Measurements from ENCODE around the gene TMEM87A.
A peak's percentile ranks its signal among the peaks of the same experiment; 100 is the strongest.

Gene TMEM87A

DNA sequence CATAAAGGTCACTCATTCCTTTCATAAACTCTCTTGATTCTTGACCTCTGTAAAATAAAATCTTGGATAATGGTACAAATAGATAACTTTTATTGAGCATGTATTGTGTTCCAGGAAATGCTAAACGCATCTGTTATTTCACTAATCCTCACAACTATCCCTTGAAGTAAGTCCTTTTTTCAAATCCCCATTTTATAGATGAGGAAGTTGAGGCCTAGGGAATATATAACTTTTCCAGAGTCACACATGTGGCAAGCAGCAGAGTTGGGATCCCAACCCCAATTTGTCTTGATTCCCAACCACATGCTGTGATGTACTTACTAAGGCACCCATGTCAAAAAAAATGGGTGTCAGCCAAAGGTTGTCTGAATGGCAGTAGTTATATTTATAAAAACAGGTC is 71.4 kb downstream of the TMEM87A start:
- no peak for DNase-seq

DNA sequence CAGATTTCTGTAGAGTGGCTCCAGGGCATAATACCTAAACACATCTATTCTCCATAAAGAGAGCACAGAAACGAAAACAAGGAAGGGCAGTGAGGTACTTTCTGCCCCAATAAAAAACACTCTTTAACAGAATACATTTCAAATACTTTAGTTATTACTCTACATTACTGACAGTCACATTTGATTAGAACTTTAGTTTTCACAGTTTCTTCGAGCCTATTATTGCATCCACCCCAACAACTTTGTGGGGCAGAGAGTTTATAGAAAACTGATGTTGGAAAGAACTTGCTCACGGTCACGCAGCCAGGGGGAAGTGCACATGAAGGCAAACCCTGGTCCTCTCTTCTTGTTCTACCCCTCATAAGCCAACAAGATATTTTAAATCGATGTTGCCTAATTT is 74.1 kb downstream of the TMEM87A start:
- DNase-seq = no peak

DNA sequence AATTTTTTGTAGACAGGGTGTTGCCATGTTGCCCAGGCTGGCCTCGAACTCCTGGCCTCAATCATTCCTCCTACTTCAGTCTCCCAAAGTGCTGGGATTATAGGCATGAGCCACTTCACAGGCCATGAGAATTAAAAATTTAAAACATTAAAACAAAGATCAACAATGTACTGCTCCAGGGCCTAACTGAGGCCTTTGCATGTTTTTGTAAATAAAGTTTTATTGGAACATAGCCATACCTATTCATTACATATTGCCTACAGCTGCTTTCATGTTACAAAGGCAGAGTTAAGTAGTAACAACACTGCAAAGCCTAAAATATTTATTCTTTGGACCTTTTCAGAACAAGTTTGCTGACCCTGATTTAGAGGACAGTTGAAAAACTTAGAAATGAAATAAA is 74.7 kb downstream of the TMEM87A start:
- no peak for DNase-seq

DNA sequence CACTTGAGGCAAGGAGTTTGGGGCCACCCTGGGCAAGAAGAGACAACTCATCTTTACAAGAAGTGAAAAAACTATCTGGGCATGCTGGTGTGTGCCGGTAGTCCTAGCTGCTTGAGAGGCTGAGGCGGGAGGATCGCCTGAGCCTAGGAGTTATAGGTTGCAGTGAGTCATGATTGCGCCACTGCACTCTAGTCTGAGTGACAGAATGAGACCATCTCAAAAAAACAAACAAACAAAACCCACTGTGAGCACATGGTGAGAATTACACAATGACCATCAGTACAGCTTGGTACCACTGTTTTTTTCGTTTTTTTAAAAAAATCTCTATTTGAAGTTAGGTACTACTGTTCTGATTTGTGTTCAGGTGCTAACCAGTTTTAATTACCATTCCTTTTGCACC is 78.7 kb downstream of the TMEM87A start:
- peak; percentile 16 for DNase-seq

- DNase-seq = no peak
These were observed 79.8 kb downstream of the TMEM87A start for GRCh38 chr15:42193383-42193782.

DNA sequence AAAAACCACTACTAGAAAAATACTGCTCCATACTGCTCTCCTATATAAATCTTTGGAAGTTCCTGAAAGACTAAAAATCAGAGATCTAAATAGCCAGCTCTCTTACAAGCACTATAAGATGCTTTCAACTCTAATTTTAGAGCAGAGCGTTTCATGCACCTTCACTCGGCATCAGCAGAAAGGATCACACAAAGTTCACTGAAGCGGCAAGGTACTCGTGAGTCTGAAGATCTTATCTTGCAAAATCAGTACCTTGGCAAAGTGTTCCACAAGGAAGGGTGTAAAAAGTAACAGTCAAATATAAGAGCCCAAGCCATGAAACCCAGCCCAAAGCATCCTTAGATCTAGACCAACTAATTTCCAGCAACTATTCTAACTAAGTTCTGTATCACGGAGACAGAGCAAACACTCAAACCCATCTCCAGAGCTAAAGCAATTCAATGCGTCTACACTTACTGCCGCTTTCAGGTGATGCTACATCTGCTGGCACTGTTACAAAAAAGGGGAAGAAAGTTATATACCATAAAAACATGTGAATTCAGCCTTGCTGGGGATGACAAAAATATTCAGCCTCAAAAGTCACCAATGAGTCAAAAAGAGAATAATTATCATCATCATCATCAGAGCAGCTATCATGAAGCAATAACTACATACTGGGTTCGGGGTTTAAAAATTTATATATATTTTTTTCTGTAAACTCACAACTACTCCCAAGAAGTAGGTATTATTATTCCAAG is 81.5 kb downstream of the TMEM87A start:
- no peak for DNase-seq

DNA sequence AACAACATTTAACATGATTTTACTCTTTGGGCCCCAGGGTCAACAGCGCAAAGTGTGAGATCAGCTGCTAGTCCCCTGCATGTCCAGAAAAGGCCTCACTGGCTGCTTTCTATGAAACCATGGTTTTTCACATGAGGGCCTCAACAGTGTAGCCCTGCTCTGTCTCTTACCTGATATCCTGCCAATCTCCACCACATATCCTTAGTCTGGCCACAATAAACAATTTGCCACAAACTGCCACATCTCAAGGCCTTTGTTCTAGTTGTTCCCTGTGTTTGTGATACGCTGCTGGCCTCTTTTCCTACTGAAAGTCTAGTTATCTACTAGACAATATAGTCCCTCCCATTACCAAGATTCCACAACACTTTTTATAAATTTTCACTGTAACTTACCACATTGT is 82.9 kb downstream of the TMEM87A start:
- DNase-seq = no peak

GRCh38 chr15:42185801-42186200 is 87.4 kb downstream of the TMEM87A start:
- no peak for DNase-seq

GRCh38 chr15:42184736-42185135 is 88.5 kb downstream of the TMEM87A start:
- no peak for DNase-seq

GRCh38 chr15:42184296-42184695 is 88.9 kb downstream of the TMEM87A start:
- DNase-seq = no peak

DNA sequence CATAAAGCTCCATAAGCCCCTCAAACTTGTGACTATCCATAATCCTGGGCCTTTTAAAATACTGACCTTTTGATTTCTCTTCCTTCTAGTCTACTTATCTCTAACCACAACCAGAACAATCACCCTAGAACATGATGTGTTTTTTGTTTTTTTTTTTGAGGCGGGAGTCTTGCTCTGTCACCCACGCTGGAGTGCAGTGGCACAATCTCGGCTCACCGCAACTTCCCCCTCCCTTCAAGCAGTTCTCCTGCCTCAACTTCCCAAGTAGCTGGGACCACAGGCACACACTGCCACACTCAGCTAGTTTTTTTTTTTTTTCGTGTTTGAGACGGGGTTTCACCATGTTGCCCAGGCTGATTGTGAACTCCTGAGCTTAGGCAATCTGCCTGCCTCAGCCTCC is 90.3 kb downstream of the TMEM87A start:
- DNase-seq = no peak

DNA sequence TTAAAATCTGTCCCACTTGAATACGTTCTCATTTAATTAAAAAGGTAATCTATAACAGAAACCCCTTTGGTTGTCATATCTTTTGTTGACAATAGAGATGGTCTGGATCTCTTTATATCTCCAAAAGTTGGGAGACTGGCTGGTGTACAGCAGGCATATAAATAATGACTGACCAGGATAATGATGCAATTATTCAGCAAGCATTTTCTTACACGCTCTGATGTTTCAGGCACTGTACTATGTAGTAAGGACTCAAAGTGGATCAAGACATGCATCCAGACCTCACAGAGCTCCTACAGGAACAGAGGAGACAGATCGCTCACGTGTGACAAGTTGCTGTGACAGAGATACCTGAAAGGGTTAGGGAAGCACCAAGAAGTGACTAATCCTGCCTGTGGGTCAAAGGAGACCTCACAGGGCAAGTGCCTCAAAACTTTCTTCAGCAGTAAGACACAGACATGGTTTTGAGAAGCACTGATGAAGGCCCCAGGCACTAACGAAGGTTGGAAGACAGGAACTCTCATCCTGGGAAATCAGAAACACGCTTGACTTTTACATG is 90.8 kb downstream of the TMEM87A start:
- DNase-seq = no peak

DNA sequence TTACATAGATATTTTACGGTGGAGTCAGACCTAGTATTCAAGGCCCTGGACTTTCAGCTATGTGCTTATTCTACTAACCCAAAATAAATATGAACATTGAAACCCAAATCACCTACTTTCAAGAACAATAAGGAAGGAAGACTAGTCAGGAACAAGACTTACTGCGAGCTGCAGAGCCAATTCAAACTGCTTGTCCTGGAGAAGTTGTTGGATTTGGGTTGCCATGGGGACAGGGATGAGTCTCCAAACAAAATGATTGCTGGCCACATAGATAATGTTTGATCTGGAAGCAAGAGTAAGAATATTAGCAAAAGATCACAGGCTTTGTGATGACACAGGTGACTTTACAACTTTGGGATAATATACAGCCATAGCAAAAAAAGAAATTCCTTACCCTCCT is 95.2 kb downstream of the TMEM87A start:
- no peak for DNase-seq

DNA sequence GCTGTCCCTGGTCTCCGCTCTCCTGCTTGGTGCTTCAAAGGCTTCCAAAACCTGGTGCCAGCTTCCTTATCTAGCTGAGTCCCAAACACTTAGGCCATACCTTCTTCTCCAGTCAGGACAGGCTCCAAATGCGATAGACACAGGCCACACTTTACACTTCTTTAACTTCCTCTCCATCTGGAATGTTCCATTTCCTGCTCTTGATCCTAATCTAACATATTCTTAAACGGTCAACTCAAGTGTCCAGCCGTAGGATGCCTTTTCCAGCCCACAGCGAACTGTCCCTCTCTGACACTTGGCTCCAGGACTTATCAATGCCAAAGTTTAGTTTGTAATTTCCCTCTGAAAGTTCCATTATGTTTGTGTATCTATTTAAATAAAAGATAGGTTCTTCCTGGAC is 97.6 kb downstream of the TMEM87A start:
- no peak for DNase-seq

GRCh38 chr15:42172475-42172874 is 100.8 kb downstream of the TMEM87A start:
- no peak for DNase-seq

DNA sequence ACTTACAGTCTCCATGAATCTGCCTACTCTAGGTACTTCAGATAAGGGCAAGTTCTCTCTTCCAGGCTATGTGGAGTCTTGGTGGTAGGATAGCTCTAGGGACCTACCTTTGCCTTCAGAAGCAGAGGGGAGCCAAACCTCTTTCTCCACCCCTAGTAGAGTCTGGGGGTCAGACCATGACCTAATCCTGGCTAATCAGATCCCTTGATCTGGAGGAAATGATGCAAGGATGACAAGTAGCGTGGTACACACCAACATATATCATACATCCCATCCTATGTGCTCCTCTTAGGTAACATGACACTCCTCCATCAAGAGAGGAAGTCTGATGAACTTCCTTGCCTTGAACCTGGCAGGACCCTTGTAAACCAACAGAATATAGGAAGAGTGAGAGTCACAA is 101.4 kb downstream of the TMEM87A start:
- no peak for DNase-seq

- DNase-seq = no peak
These were observed 102.1 kb downstream of the TMEM87A start for GRCh38 chr15:42171122-42171521.

DNA sequence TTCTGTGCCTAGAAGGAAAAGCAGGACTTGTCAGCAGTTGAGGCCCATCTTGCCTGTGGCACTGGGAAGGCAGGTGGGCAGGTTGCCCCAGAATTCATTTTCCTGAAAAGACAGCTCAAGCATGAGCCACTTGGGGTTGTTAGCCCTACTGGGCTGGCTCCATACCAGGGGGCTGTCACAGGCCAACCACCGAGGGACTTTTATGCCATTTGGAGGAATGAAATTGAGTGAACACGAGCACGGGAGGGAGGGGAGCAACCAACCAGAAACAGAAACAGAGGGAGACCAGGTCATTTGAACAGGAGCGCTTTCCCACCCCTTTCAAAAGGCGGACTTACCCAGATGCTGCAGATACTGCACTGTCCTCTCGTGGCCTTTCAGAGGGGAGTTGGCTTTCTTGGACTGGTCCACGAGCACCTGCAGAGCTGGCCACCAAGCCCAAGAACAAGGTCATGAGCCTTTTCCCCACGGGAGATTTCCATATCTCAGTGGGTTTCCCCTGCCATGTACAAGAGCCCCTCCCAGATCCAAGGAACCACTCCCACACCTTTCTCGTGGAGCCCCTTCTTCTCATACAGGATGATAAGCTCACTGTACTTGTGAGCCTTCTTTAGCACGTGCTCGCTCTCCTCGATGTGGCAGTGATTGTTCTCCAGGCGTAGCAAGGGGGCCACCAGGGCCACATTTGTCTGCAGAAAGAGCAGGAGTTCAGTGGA is 106.8 kb downstream of the TMEM87A start:
- DNase-seq = no peak

GRCh38 chr15:42165106-42165505 is 108.1 kb downstream of the TMEM87A start:
- DNase-seq = no peak

DNA sequence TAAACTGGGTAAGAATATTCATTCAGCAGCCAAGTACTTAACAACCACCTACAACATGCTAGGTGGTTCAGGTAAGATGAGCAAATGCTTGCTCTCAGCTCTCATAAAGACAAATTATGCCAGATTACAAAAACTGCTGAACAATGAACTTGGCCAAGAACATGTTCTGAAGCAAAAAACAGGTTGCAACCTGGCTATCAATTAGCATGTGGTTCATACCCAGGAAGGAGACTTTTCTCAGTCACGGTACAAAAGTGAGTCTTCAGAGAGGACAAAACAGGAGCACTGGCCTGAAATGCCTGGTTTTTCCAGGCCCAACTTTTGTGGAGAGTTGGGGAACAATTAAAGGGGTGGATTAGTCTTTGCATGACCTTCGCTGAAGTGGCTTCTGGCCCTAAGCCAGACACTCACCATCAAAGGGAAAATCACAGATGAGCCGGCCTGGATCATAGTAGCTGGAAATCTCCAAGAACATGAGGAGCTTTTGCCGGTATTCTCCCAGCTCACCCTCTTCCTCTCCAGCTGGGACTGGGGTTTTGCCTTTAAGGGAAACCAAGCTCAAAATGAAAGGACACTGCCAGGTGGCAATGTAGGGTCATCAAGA is 109.2 kb downstream of the TMEM87A start:
- DNase-seq = no peak

DNA sequence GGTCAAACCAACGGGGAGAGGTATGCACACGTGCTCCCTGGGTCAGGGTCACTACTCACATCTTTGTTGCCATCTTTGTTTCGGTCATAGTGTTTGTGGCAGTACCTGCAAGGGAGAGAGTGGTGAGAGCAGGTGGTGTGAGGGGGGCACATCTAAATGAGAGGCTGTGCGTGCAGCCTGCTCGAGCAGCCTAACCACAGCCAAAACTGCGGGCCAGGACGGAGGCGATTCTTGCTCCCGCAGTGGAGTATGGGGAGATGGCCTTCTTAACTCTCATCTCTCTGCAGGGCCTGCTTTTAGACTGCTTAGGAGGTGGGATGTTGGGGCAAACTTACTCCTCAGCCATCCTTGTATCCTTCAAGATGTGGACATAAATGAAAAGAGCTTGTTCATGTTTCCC is 109.9 kb downstream of the TMEM87A start:
- DNase-seq = no peak

Data from hematopoietic multipotent progenitor cell treated with erythropoietin and hydrocortisone succinate and interleukin-3 and kit ligand, for 6 days (in vitro differentiated cells).